ENCODE data around the gene NEK4.

DNA sequence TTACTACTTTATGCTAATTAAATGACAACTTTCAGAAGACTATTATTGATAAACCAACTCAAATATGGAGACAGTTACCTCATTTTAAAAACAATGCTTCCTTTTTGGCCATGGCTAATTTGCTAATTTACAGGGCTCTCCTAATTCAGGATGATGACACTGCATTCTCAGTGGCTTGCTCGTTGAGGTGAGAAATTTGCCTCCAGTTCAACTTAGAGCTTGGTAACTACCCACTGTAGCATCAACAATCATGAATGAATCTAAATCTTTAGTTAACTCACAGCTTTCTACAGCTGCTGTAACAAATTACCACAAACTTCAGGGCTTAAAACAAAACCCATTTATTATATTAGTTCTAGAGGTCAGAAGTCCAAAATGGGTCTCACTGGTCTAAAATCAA is 99.1 kb downstream of the NEK4 start:
- TF ChIP-seq RELA (IDR thresholded peaks at IDR 0.05; ENCODE audit: borderline replicate concordance, partially characterized antibody), result no peak
- no peak for TF ChIP-seq POLR2AphosphoS5 (IDR thresholded peaks at IDR 0.05; ENCODE audit: low read length)
- TF ChIP-seq, protein P1, sequence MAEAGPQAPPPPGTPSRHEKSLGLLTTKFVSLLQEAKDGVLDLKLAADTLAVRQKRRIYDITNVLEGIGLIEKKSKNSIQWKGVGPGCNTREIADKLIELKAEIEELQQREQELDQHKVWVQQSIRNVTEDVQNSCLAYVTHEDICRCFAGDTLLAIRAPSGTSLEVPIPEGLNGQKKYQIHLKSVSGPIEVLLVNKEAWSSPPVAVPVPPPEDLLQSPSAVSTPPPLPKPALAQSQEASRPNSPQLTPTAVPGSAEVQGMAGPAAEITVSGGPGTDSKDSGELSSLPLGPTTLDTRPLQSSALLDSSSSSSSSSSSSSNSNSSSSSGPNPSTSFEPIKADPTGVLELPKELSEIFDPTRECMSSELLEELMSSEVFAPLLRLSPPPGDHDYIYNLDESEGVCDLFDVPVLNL (IDR thresholded peaks at IDR 0.05; ENCODE audit: low read depth, low read length), result no peak
- TF ChIP-seq EZH2 (IDR thresholded peaks at IDR 0.05; ENCODE audit: borderline replicate concordance, control insufficient read depth, low read depth, low read length), result no peak
- TF ChIP-seq TCF7 (IDR thresholded peaks at IDR 0.05; ENCODE audit: borderline replicate concordance), result no peak
- TF ChIP-seq POLR2A (IDR thresholded peaks at IDR 0.05; ENCODE audit: low read depth, low read length), result no peak
- TF ChIP-seq, protein P2, sequence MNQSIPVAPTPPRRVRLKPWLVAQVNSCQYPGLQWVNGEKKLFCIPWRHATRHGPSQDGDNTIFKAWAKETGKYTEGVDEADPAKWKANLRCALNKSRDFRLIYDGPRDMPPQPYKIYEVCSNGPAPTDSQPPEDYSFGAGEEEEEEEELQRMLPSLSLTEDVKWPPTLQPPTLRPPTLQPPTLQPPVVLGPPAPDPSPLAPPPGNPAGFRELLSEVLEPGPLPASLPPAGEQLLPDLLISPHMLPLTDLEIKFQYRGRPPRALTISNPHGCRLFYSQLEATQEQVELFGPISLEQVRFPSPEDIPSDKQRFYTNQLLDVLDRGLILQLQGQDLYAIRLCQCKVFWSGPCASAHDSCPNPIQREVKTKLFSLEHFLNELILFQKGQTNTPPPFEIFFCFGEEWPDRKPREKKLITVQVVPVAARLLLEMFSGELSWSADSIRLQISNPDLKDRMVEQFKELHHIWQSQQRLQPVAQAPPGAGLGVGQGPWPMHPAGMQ (IDR thresholded peaks at IDR 0.05; ENCODE audit: borderline replicate concordance), result no peak
- TF ChIP-seq YY1 (IDR thresholded peaks at IDR 0.05; ENCODE audit: low read depth, low read length), result no peak
- TF ChIP-seq, protein P3, sequence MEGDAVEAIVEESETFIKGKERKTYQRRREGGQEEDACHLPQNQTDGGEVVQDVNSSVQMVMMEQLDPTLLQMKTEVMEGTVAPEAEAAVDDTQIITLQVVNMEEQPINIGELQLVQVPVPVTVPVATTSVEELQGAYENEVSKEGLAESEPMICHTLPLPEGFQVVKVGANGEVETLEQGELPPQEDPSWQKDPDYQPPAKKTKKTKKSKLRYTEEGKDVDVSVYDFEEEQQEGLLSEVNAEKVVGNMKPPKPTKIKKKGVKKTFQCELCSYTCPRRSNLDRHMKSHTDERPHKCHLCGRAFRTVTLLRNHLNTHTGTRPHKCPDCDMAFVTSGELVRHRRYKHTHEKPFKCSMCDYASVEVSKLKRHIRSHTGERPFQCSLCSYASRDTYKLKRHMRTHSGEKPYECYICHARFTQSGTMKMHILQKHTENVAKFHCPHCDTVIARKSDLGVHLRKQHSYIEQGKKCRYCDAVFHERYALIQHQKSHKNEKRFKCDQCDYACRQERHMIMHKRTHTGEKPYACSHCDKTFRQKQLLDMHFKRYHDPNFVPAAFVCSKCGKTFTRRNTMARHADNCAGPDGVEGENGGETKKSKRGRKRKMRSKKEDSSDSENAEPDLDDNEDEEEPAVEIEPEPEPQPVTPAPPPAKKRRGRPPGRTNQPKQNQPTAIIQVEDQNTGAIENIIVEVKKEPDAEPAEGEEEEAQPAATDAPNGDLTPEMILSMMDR (IDR thresholded peaks at IDR 0.05 in 2 of 3, conservative IDR thresholded peaks at IDR 0.05 in 1 of 3; ENCODE audit: control insufficient read depth in 2 of 3, extremely low read depth in 1 of 3, insufficient read depth in 1 of 3, low read depth in 3 of 3, low read length in 3 of 3), result no peak
- TF ChIP-seq JUNB (IDR thresholded peaks at IDR 0.05), result no peak
- TF ChIP-seq RAD21 (IDR thresholded peaks at IDR 0.05; ENCODE audit: insufficient read depth, low read depth, low read length), result no peak
- TF ChIP-seq SUZ12 (IDR thresholded peaks at IDR 0.05; ENCODE audit: unreplicated experiment), result no peak

All from GM12878 (cell line).